ENCODE measurements around the gene SLC38A1.

Gene SLC38A1

GRCh38 chr12:46144433-46144832 lies 124.4 kb downstream of the SLC38A1 start:
- no peak for DNase-seq (ENCODE audit: low read depth in 1 of 2, low spot score in 1 of 2)

- DNase-seq (ENCODE audit: low read depth in 1 of 2, low spot score in 1 of 2) = no peak
Observed at GRCh38 chr12:46136249-46136648, 132.6 kb downstream of the SLC38A1 start.

- DNase-seq (ENCODE audit: low read depth in 1 of 2, low spot score in 1 of 2) = no peak
Observed at GRCh38 chr12:46135750-46136149, 133.1 kb downstream of the SLC38A1 start.

GRCh38 chr12:46134852-46135251 lies 134.0 kb downstream of the SLC38A1 start:
- DNase-seq (ENCODE audit: low read depth in 1 of 2, low spot score in 1 of 2) = no peak

- no peak for DNase-seq (ENCODE audit: low read depth in 1 of 2, low spot score in 1 of 2)
Observed at GRCh38 chr12:46134205-46134811, 134.5 kb downstream of the SLC38A1 start.

- no peak for DNase-seq (ENCODE audit: low read depth in 1 of 2, low spot score in 1 of 2)
Observed at GRCh38 chr12:46133751-46134150, 135.1 kb downstream of the SLC38A1 start.
